Keratinocyte (primary cell): Measurements from ENCODE around the gene JAKMIP1.

Experiments
- EZH2 ChIP-seq: IDR thresholded peaks from one replicate; pipeline ENCODE4 v1.6.1; 2012; ENCODE audit warnings: inconsistent platforms, mild to moderate bottlenecking, low read length, moderate library complexity
- TF ChIP-seq, protein P1 (sequence below), 3 experiments: IDR thresholded peaks in 1 of 3; conservative IDR thresholded peaks in 1 of 3; optimal IDR thresholded peaks in 1 of 3; 2 replicates in 2 of 3; 3 replicates in 1 of 3; pipeline versions ENCODE3 to v1.5.1; 2011; ENCODE audit warnings: low read length in 3 of 3, mild to moderate bottlenecking in 3 of 3, moderate library complexity in 2 of 3, control low read depth in 1 of 3, inconsistent platforms in 1 of 3; ENCODE audit not compliant: insufficient read depth in 2 of 3; ENCODE audit errors: extremely low read depth in 1 of 3

DNA sequence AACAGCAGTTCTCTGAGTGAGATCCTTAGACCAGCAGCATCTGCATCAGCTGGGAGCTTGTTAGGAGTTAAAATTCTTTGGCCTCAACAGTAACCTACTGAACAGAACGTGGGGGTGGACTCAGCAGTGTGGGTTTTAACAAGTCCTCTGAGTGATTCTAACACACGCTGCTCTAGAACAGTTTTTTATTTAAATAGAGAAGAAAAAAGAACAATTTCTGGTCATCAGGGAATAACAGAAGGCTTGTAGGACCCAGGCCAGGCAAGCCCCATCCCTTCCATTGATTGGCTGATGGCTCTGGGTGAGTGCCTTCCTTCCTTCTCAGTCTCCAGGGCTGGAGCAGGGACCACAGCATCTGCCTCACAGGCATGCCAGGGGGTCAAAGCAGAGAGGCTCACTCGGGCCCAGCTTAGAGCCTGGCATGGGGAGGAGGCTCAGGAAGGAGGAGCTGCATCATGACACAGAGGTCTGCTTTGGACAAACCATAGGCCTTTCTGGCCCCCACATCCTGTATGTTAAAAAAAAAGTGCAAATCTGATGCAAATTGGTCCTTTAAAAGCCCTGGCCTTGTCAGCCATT lies 56.7 kb downstream of the JAKMIP1 start:
- TF ChIP-seq, protein P1, sequence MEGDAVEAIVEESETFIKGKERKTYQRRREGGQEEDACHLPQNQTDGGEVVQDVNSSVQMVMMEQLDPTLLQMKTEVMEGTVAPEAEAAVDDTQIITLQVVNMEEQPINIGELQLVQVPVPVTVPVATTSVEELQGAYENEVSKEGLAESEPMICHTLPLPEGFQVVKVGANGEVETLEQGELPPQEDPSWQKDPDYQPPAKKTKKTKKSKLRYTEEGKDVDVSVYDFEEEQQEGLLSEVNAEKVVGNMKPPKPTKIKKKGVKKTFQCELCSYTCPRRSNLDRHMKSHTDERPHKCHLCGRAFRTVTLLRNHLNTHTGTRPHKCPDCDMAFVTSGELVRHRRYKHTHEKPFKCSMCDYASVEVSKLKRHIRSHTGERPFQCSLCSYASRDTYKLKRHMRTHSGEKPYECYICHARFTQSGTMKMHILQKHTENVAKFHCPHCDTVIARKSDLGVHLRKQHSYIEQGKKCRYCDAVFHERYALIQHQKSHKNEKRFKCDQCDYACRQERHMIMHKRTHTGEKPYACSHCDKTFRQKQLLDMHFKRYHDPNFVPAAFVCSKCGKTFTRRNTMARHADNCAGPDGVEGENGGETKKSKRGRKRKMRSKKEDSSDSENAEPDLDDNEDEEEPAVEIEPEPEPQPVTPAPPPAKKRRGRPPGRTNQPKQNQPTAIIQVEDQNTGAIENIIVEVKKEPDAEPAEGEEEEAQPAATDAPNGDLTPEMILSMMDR (optimal IDR thresholded peaks at IDR 0.05 in 1 of 3, IDR thresholded peaks at IDR 0.05 in 1 of 3, conservative IDR thresholded peaks at IDR 0.05 in 1 of 3; ENCODE audit: extremely low read depth in 1 of 3, insufficient read depth in 2 of 3, low read length in 3 of 3): no peak
- TF ChIP-seq EZH2: no peak
